Neuron (in vitro differentiated cells): ENCODE data around the gene DPYD.

Source experiments
- H2AFZ ChIP-seq: one replicate; pipeline ENCODE4 v1.6.1; 2013; ENCODE audit warnings: low read depth, mild to moderate bottlenecking, inconsistent platforms, low read length, moderate library complexity
- H3K27me3 ChIP-seq: one replicate; pipeline ENCODE4 v1.6.1; 2013; ENCODE audit warnings: low read length; ENCODE audit not compliant: insufficient read depth
- H3K36me3 ChIP-seq: one replicate; pipeline ENCODE4 v1.6.1; 2013; ENCODE audit warnings: low read length; ENCODE audit not compliant: insufficient read depth
- H3K4me1 ChIP-seq: one replicate; pipeline ENCODE4 v1.6.1; 2013; ENCODE audit warnings: low read length; ENCODE audit not compliant: insufficient read depth
- H3K4me3 ChIP-seq: 2 replicates; pipeline ENCODE4 v1.5.1; 2013; ENCODE audit warnings: mild to moderate bottlenecking, low read length, moderate library complexity
- H3K9me3 ChIP-seq: one replicate; pipeline ENCODE4 v1.6.1; 2013; ENCODE audit warnings: low read length

Gene DPYD

DNA sequence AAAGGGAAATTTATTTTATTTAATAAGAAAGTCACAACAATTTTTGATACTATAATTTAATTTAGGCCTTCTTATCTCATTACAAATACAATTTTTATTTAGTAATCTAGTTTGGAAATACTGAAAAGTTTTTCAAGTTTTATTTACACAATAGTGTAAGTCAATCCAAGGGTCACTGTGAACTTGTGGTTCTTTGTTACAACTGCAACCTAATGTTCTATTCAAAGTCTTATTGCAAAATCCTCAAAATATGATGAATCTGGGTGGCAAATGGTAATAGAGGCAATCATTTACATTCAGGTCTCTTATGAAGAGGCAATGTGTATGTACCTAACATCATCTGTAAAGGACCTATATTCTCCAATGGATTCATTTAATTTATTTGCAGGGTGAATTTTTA is 421.2 kb downstream of the DPYD start:
- H3K36me3 ChIP-seq, result no peaks in the 10 kb centered on the region
- no peak overlapping the region for H2AFZ ChIP-seq
- H3K4me3 ChIP-seq, result no peak overlapping the region
- no peaks in the 10 kb centered on the region for H3K9me3 ChIP-seq
- H3K4me1 ChIP-seq, result peaks cover under 1% of the 10 kb centered on the region
- H3K27me3 ChIP-seq, result no peaks in the 10 kb centered on the region

DNA sequence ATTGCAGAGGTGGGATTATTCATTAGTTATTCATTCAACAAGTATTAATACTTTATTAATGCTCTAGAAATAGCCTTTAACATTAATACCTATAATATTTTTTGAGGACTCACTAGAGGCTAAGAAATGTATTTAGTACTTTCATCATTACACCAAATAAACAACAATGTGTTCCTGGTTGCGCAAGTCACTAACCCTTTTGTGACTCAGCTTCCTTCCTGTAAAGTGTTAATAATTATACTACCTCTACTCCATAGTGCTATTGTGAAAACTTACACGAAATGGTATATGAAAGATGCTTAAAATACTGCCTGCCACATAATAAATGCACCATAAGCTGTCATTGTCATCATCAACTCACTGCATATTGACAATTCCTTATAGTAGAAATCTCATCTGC is 431.0 kb downstream of the DPYD start:
- Histone ChIP-seq H2AFZ (no peak overlapping the region), H3K36me3 (no peaks in the 10 kb centered on the region), H3K4me3 (no peak overlapping the region), H3K9me3 (no peaks in the 10 kb centered on the region), H3K4me1 (peaks cover 5% of the 10 kb centered on the region), H3K27me3 (no peaks in the 10 kb centered on the region)

DNA sequence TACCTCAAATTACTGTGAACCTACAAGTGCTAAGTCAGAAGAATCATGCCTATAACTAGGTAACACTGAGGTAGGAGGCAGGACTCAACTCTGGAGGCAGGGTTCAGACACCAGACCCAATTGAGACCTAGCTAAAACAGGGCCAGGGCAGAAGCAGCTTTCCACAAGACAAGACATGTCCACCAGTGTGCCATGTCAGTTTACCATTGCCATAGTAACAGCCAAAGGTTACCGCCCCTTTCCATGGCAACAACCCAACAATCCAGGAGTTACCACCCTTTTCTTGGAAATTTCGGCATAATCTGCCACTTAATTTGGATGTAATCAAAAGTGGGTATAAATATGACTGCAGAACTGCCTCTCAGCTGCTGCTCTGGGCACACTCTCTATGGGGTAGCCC is 432.3 kb downstream of the DPYD start:
- Histone ChIP-seq H3K27me3 (no peaks in the 10 kb centered on the region), H3K36me3 (no peaks in the 10 kb centered on the region), H2AFZ (no peak overlapping the region), H3K4me1 (peaks cover 5% of the 10 kb centered on the region), H3K4me3 (no peak overlapping the region), H3K9me3 (no peaks in the 10 kb centered on the region)

DNA sequence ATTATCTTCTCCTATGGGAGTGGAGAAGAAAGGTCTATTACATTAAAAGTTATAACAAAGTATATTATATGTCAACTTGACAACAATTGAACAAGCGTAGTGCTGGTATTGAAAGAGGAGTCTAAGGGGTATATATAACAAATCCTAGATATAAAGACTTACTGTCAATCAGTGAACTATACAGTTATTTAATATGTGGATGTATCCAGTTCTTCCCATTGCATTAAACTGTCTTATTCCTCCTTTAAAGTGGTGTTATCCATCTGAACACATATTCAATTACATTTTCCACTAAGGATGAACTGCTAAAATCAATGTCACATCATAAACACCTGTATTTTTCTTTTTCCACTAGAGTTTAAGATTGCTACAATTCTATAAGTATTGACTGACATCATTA is 438.8 kb downstream of the DPYD start:
- H2AFZ ChIP-seq, result no peak overlapping the region
- H3K4me1 ChIP-seq, result no peaks in the 10 kb centered on the region
- no peaks in the 10 kb centered on the region for H3K36me3 ChIP-seq

DNA sequence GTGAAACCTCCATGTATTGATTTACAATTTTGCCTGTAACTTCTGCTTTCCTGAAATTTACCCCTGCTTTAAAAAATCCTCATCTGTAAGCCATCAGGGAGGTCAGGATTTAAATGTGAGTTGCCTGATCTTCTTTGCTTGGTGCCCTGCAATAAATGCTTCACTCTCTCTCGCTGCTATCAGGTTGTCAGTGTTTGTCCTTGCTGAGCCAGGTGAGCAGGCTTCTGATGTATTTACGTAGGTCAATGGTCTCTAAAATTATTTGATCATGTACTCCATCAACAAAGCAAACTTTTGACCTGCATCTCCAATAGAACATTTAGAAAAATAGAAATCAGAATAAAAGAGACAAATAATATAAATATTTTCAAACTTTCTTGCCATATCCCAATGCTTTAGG is 453.4 kb downstream of the DPYD start:
- H2AFZ ChIP-seq, result no peak overlapping the region
- no peaks in the 10 kb centered on the region for H3K4me1 ChIP-seq
- H3K4me3 ChIP-seq, result no peak overlapping the region
- H3K9me3 ChIP-seq, result peaks cover 3% of the 10 kb centered on the region
- H3K36me3 ChIP-seq, result no peaks in the 10 kb centered on the region
- H3K27me3 ChIP-seq, result no peaks in the 10 kb centered on the region

More for the DNA sequence above, 438.8 kb downstream of the DPYD start:
- H3K4me3 ChIP-seq, result no peak overlapping the region
- H3K9me3 ChIP-seq, result no peaks in the 10 kb centered on the region
- no peaks in the 10 kb centered on the region for H3K27me3 ChIP-seq

DNA sequence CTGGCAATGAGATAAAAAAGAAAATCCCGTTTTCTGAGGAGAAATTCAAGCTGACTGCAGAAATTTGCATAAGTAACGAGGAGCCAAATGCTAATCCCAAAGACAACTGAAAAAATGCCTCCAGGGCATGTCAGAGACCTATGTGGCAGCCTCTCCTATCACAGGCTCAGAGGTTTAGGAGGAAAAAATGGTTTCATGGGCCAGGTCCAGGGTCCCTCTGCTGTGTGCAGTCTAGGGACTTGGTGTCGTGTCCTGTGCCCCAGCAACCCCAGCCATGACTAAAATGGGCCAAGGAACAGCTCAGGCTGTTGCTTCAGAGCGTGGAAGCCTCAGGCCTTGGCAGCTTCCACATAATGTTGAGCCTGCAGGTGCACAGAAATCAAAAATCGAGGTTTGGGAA is 456.5 kb downstream of the DPYD start:
- Histone ChIP-seq H3K27me3 (no peaks in the 10 kb centered on the region), H3K4me3 (no peak overlapping the region), H2AFZ (no peak overlapping the region), H3K36me3 (no peaks in the 10 kb centered on the region), H3K4me1 (no peaks in the 10 kb centered on the region), H3K9me3 (peaks cover 3% of the 10 kb centered on the region)

GRCh38 chr1:97461782-97462181 is 459.1 kb downstream of the DPYD start:
- H3K9me3 ChIP-seq, result peaks cover 3% of the 10 kb centered on the region
- no peaks in the 10 kb centered on the region for H3K27me3 ChIP-seq
- no peaks in the 10 kb centered on the region for H3K4me1 ChIP-seq
- H2AFZ ChIP-seq, result no peak overlapping the region
- H3K36me3 ChIP-seq, result no peaks in the 10 kb centered on the region
- no peak overlapping the region for H3K4me3 ChIP-seq

DNA sequence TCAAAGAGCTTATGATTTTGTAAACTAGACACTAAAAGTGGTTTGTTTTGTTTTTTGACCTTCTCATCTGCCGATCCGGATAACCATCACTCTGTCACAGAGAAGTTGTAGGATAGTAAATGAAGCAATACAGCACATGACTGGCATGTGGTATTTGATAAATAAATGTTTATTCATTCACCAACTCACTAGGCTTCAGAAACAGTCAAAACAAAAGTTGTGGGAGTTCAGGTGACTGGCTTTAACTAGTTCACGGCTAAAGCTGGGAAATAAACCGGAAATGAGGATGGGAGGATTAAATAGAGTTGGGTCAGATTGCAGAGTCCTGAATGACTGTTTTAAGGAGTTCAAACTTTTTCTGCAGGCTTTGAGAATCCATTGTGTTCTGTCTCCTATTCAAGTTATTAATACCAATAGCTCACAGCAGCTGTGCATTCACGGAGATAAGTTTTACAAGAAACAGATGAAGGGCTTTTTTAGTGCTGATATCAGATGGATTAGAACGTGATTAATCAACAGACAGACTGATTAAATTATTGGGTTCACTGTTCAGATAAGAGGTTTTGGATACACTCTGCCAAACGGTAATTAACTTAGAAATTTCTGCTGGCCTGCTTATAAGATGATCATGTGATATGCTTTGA is 463.3 kb downstream of the DPYD start:
- no peak overlapping the region for H2AFZ ChIP-seq
- H3K27me3 ChIP-seq, result no peaks in the 10 kb centered on the region
- no peak overlapping the region for H3K4me3 ChIP-seq
- no peaks in the 10 kb centered on the region for H3K36me3 ChIP-seq
- H3K4me1 ChIP-seq, result peaks cover 12% of the 10 kb centered on the region
- no peaks in the 10 kb centered on the region for H3K9me3 ChIP-seq

DNA sequence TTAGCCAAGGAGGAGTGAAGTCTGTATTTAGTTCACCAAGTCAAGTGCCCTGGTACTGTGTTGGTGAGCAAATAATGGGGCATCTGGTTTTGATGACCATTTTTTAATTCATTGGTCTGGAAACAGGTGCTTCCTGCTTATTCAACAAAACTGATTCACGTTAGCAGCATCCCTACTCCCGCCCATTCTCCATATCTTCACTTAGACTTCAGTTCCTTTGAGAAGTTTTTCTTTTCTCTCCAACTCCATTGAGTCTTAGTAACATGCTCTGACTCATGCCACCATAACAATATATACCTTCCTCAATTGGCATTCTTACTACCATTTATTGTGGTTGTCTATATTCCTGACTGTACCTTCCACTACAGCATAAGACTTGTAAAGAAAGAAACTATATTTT is 468.9 kb downstream of the DPYD start:
- H3K4me3 ChIP-seq, result no peak overlapping the region
- no peak overlapping the region for H2AFZ ChIP-seq
- H3K9me3 ChIP-seq, result no peaks in the 10 kb centered on the region
- peaks cover 17% of the 10 kb centered on the region for H3K4me1 ChIP-seq
- no peaks in the 10 kb centered on the region for H3K27me3 ChIP-seq
- H3K36me3 ChIP-seq, result no peaks in the 10 kb centered on the region

DNA sequence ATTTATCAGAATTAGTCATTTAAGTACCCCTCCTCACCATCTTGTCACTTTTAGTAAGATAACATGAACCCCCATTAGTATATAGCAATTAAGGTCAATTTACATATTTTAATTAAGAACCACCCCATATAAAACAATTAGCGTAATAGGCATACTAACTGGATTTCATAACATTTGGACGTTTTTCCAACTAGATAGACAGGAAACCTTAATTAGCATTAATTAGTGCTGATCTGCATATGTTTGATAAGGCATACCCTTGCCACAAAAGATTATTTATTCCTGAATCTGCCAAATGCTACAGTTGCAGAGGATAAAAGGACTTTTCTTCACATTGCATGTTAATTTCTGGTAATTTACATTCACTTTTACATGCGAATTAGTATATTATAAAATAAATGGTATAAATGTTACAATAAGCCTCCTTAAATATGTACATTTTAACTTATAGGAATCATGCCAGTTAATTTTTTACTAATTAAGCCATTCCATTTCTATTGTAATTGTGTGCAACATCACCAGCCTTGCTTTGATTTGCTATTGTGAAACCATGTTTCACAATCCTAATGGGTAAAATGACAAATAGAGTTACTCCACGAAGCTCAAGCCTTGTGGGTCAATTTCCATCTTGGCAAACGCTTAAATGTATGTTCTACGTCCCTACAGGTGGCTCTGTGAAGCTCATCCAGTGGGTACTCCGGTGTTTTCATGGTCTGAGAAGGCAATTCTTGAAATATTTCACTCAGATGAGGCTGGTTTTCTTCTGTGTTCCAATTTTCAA is 469.6 kb downstream of the DPYD start:
- Histone ChIP-seq H3K4me1 (peaks cover 17% of the 10 kb centered on the region), H3K9me3 (no peaks in the 10 kb centered on the region), H3K4me3 (no peak overlapping the region), H3K27me3 (no peaks in the 10 kb centered on the region), H2AFZ (no peak overlapping the region), H3K36me3 (no peaks in the 10 kb centered on the region)

GRCh38 chr1:97441966-97442365 is 478.9 kb downstream of the DPYD start:
- Histone ChIP-seq H3K9me3 (no peaks in the 10 kb centered on the region), H3K36me3 (no peaks in the 10 kb centered on the region), H3K4me3 (no peak overlapping the region), H2AFZ (no peak overlapping the region), H3K4me1 (peaks cover 5% of the 10 kb centered on the region), H3K27me3 (no peaks in the 10 kb centered on the region)

- H3K27me3 ChIP-seq, result no peaks in the 10 kb centered on the region
- no peaks in the 10 kb centered on the region for H3K4me1 ChIP-seq
- H3K9me3 ChIP-seq, result peaks cover 2% of the 10 kb centered on the region
- H3K36me3 ChIP-seq, result no peaks in the 10 kb centered on the region
- H3K4me3 ChIP-seq, result no peak overlapping the region
- H2AFZ ChIP-seq, result no peak overlapping the region
Observed at GRCh38 chr1:97433824-97434177, 487.0 kb downstream of the DPYD start.

DNA sequence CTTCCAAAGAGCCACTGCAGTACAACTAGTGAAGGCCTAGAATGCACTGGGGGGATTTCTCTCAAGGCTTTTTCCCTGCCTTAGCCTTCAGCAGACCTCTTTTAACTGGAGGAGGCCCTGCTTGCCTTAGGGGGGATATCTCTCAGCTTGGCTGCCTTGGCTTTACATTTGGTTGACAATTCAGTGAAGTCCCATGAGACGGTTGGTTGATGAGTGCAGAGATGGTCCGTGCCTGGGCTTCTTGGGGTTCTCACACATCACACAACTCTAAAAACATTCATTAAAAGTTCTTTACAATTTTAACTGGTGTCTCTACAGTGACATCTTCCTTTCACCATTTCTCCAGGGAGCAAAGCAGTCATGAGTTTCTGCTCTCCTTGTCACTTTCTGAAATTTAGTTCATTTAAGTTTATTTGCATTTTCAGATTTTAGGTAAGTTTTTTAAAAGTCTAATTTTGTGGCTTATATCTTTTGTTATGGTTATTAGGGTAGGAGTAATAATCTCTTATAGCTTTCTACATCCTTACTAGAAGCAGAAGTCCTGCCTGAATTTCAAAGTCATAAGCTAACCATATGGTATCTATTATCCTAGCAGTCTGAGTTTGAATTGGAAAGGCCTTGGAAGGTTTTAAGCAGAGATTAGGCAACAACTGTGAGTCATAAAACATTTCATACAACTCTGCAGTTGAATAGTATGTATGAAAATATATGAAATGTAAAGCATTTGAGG is 487.6 kb downstream of the DPYD start:
- Histone ChIP-seq H3K36me3 (no peaks in the 10 kb centered on the region), H3K27me3 (no peaks in the 10 kb centered on the region), H2AFZ (no peak overlapping the region), H3K4me1 (no peaks in the 10 kb centered on the region), H3K4me3 (no peak overlapping the region), H3K9me3 (peaks cover 2% of the 10 kb centered on the region)
